Liver (tissue), 9 donors: ENCODE results near the gene ZNF100. TPM values are rescaled to one million over a fixed set of nuclear protein-coding genes. Genes with fewer than 3 reads are reported as not detected.

Experiments
- DNase-seq: peaks from one replicate; pipeline ENCODE4 v3.0.0-alpha.2; 2017; ENCODE audit warnings: low spot score
- H3K27ac ChIP-seq, 2 donors: one replicate each; pipeline ENCODE4 v1.7.0; 2013; ENCODE audit warnings: inconsistent platforms in 2 of 2, low read length in 2 of 2, control low read depth in 1 of 2, low read depth in 1 of 2, mild to moderate bottlenecking in 1 of 2
- H3K27me3 ChIP-seq, 4 donors: one replicate each; pipeline versions ENCODE4 v1.6.1 to v1.7.0; 2013; ENCODE audit warnings: low read length in 3 of 4, inconsistent platforms in 1 of 4, mild to moderate bottlenecking in 1 of 4, moderate library complexity in 1 of 4; ENCODE audit not compliant: control insufficient read depth in 4 of 4, insufficient read depth in 4 of 4
- H3K36me3 ChIP-seq, 4 donors: one replicate each; pipeline versions ENCODE4 v1.6.1 to v1.7.0; 2013; ENCODE audit warnings: low read length in 3 of 4, mild to moderate bottlenecking in 3 of 4, low read depth in 1 of 4, moderate library complexity in 1 of 4; ENCODE audit not compliant: control insufficient read depth in 4 of 4, insufficient read depth in 3 of 4
- H3K4me1 ChIP-seq, 4 donors: one replicate each; pipeline versions ENCODE4 v1.6.1 to v1.7.0; 2013; ENCODE audit warnings: low read length in 3 of 4, mild to moderate bottlenecking in 3 of 4, moderate library complexity in 1 of 4; ENCODE audit not compliant: control insufficient read depth in 4 of 4, insufficient read depth in 4 of 4
- H3K4me3 ChIP-seq, 3 donors: one replicate each; pipeline versions ENCODE4 v1.6.1 to v1.7.0; 2013; ENCODE audit warnings: low read length in 3 of 3, control low read depth in 1 of 3, low read depth in 1 of 3, mild to moderate bottlenecking in 1 of 3
- H3K9ac ChIP-seq, 2 donors: one replicate each; pipeline ENCODE4 v1.7.0; 2013; ENCODE audit warnings: low read length in 2 of 2, mild to moderate bottlenecking in 2 of 2, moderate library complexity in 2 of 2, control low read depth in 1 of 2, low read depth in 1 of 2
- H3K9me3 ChIP-seq, 4 donors: one replicate each; pipeline versions ENCODE4 v1.6.1 to v1.7.0; 2013; ENCODE audit warnings: low read length in 3 of 4; ENCODE audit not compliant: control insufficient read depth in 4 of 4
- EGR1 ChIP-seq, 2 donors: IDR thresholded peaks; 2 replicates each; pipeline ENCODE4 v1.6.1; 2016 to 2018; ENCODE audit warnings: antibody characterized with exemption in 2 of 2, low read depth in 2 of 2
- FOXA1 ChIP-seq: IDR thresholded peaks from 2 replicates; pipeline ENCODE4 v1.6.1; 2016; ENCODE audit warnings: antibody characterized with exemption
- FOXA2 ChIP-seq: IDR thresholded peaks from 2 replicates; pipeline ENCODE4 v1.6.1; 2016; ENCODE audit warnings: antibody characterized with exemption
- GABPA ChIP-seq, 2 donors: IDR thresholded peaks in 1 of 2; conservative IDR thresholded peaks in 1 of 2; 2 replicates each; pipeline ENCODE4 v1.6.1; 2016; ENCODE audit warnings: antibody characterized with exemption in 2 of 2, mild to moderate bottlenecking in 1 of 2, moderate library complexity in 1 of 2
- HNF4A ChIP-seq, 2 donors: conservative IDR thresholded peaks; 2 replicates each; pipeline ENCODE4 v1.6.1; 2016; ENCODE audit warnings: antibody characterized with exemption in 2 of 2, mild to moderate bottlenecking in 2 of 2
- JUND ChIP-seq, 2 donors: IDR thresholded peaks; 2 replicates each; pipeline ENCODE4 v1.6.1; 2016; ENCODE audit warnings: antibody characterized with exemption in 2 of 2
- NR2F2 ChIP-seq: IDR thresholded peaks from 2 replicates; pipeline ENCODE4 v1.6.1; 2016; ENCODE audit warnings: antibody characterized with exemption
- RAD21 ChIP-seq, 2 donors: IDR thresholded peaks; 2 replicates each; pipeline ENCODE4 v1.6.1; 2016; ENCODE audit warnings: antibody characterized with exemption in 2 of 2, mild to moderate bottlenecking in 2 of 2
- RXRA ChIP-seq, 2 donors: IDR thresholded peaks; 2 replicates each; pipeline ENCODE4 v1.6.1; 2017 to 2018; ENCODE audit warnings: antibody characterized with exemption in 2 of 2, mild to moderate bottlenecking in 1 of 2
- SP1 ChIP-seq: IDR thresholded peaks from 2 replicates; pipeline ENCODE4 v1.6.1; 2018; ENCODE audit warnings: antibody characterized with exemption, mild to moderate bottlenecking
- TAF1 ChIP-seq: conservative IDR thresholded peaks from 2 replicates; pipeline ENCODE4 v1.6.1; 2016; ENCODE audit warnings: antibody characterized with exemption, mild to moderate bottlenecking
- YY1 ChIP-seq: IDR thresholded peaks from 2 replicates; pipeline ENCODE4 v1.6.1; 2016; ENCODE audit warnings: antibody characterized with exemption, mild to moderate bottlenecking
- ZBTB33 ChIP-seq: IDR thresholded peaks from 2 replicates; pipeline ENCODE4 v1.6.1; 2016; ENCODE audit warnings: antibody characterized with exemption
- WGBS: extraction: QIAGEN DNeasy Blood & Tissue Kit; methylation state at CpG from one replicate; pipeline ENCODE4 v1.1.7; 2013; 5-methylcytosine and 5-hydroxymethylcytosine counted together
- polyA plus RNA-seq, 2 donors: library from polyadenylated mRNA; stranded (reverse) in 1 of 2; unstranded in 1 of 2; fragments of 200-250 nt in 1 of 2; fragments of >200 nt in 1 of 2; fragmentation: Nextera tagmentation in 1 of 2; extraction: Ambion mirVana in 1 of 2; gene quantifications; one replicate each; pipeline versions ENCODE4 v1.2.1 to v1.2.3, GENCODE V29; 2013 to 2015
- total RNA-seq, 2 donors: library from RNA; depleted of rRNA; stranded (reverse); fragments of >200 nt; gene quantifications; one replicate each; pipeline ENCODE4 v1.2.3, GENCODE V29; 2014
- TF ChIP-seq, protein P1 (sequence below): IDR thresholded peaks from 2 replicates; pipeline ENCODE4 v1.6.1; 2016; ENCODE audit warnings: antibody characterized with exemption
- TF ChIP-seq, protein P2 (sequence below): fragments of 150-350 bp; IDR thresholded peaks from 2 replicates; pipeline ENCODE4 v1.5.1; 2017; ENCODE audit warnings: improper control_type of control experiment, low read depth, low read length; ENCODE audit not compliant: missing input control
- TF ChIP-seq, protein P3 (sequence below): IDR thresholded peaks from 2 replicates; pipeline ENCODE4 v1.6.1; 2016; ENCODE audit warnings: antibody characterized with exemption
- donor health status: healthy.
- donor health status: healthy.
- donor health status: healthy.
- donor health status: healthy.
- donor health status: healthy.

ZNF100 gene
- total and polyA plus RNA-seq, 4 donors: 0.51 to 6.1 (median 1.4) TPM

GRCh38 chr19:21680026-21680425 lies 87.4 kb downstream of the ZNF100 start:
- Histone ChIP-seq H3K27me3 (no peaks in the 10 kb centered on the region), H3K36me3 (no peaks in the 10 kb centered on the region), H3K4me3 (no peak overlapping the region), H3K9ac (no peak overlapping the region), H3K4me1 (no peaks in the 10 kb centered on the region), H3K9me3 (peaks cover 5 to 6% (median 6%) of the 10 kb centered on the region in 4 donors), H3K27ac (no peak overlapping the region)
- TF ChIP-seq, protein P1, sequence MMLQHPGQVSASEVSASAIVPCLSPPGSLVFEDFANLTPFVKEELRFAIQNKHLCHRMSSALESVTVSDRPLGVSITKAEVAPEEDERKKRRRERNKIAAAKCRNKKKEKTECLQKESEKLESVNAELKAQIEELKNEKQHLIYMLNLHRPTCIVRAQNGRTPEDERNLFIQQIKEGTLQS: no peak
- TF ChIP-seq GABPA (IDR thresholded peaks at IDR 0.05 in 1 of 2, conservative IDR thresholded peaks at IDR 0.05 in 1 of 2): no peak
- no peak for TF ChIP-seq YY1
- no peak for TF ChIP-seq NR2F2
- no peak for TF ChIP-seq HNF4A (conservative IDR thresholded peaks at IDR 0.05)
- TF ChIP-seq ZBTB33: no peak
- TF ChIP-seq, protein P2, sequence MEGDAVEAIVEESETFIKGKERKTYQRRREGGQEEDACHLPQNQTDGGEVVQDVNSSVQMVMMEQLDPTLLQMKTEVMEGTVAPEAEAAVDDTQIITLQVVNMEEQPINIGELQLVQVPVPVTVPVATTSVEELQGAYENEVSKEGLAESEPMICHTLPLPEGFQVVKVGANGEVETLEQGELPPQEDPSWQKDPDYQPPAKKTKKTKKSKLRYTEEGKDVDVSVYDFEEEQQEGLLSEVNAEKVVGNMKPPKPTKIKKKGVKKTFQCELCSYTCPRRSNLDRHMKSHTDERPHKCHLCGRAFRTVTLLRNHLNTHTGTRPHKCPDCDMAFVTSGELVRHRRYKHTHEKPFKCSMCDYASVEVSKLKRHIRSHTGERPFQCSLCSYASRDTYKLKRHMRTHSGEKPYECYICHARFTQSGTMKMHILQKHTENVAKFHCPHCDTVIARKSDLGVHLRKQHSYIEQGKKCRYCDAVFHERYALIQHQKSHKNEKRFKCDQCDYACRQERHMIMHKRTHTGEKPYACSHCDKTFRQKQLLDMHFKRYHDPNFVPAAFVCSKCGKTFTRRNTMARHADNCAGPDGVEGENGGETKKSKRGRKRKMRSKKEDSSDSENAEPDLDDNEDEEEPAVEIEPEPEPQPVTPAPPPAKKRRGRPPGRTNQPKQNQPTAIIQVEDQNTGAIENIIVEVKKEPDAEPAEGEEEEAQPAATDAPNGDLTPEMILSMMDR: no peak
- TF ChIP-seq, protein P3, sequence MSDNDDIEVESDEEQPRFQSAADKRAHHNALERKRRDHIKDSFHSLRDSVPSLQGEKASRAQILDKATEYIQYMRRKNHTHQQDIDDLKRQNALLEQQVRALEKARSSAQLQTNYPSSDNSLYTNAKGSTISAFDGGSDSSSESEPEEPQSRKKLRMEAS: no peak
- WGBS: 69% methylated on average over 5 of the region's 5 CpGs
- DNase-seq: no peak

- Histone ChIP-seq H3K9ac (no peak overlapping the region), H3K27me3 (no peaks in the 10 kb centered on the region), H3K36me3 (no peaks in the 10 kb centered on the region), H3K27ac (no peak overlapping the region), H3K4me3 (no peak overlapping the region), H3K4me1 (no peaks in the 10 kb centered on the region), H3K9me3 (peaks cover 5 to 6% (median 6%) of the 10 kb centered on the region in 4 donors)
- DNase-seq: no peak
- no peak for TF ChIP-seq RAD21 (IDR thresholded peaks at IDR 0.05)
- no peak for TF ChIP-seq ZBTB33
- TF ChIP-seq TAF1: no peak
- no peak for TF ChIP-seq JUND (IDR thresholded peaks at IDR 0.05)
- TF ChIP-seq, protein P2: no peak
- no peak for TF ChIP-seq FOXA1
- TF ChIP-seq, protein P1: no peak
- no peak for TF ChIP-seq EGR1 (IDR thresholded peaks at IDR 0.05; ENCODE audit: low read depth in 2 of 2)
- no peak for TF ChIP-seq SP1
- no peak for TF ChIP-seq YY1
- TF ChIP-seq FOXA2: no peak
- no peak for TF ChIP-seq RXRA (IDR thresholded peaks at IDR 0.05)
- TF ChIP-seq, protein P3: no peak
- WGBS: 40% methylated on average over 38 of the region's 38 CpGs
Observed at GRCh38 chr19:21677696-21678418, 89.5 kb downstream of the ZNF100 start.
